H9 (cell line): ENCODE results near the gene LMNTD2. TPM values are rescaled to one million over a fixed set of nuclear protein-coding genes. Genes with fewer than 3 reads are reported as not detected.
A peak's percentile ranks its signal among the peaks of the same experiment; 100 is the strongest.

Source experiments
- DNase-seq: peaks from one replicate; pipeline ENCODE4 v3.0.0-alpha.2; 2017
- H2AFZ ChIP-seq: one replicate; pipeline ENCODE4 v1.6.1; 2013; ENCODE audit warnings: mild to moderate bottlenecking, low read length, control low read depth, moderate library complexity
- H2AK5ac ChIP-seq: 2 replicates; pipeline ENCODE4 v1.6.1; 2013; ENCODE audit warnings: low read length, control low read depth, mixed read lengths; ENCODE audit not compliant: insufficient read length
- H2BK120ac ChIP-seq: one replicate; pipeline ENCODE4 v1.6.1; 2013; ENCODE audit warnings: low read depth, mild to moderate bottlenecking, low read length, control low read depth, inconsistent platforms; ENCODE audit not compliant: poor library complexity, severe bottlenecking
- H2BK12ac ChIP-seq: 2 replicates; pipeline ENCODE4 v1.6.1; 2013; ENCODE audit warnings: low read length, control low read depth, mixed read lengths, low read depth; ENCODE audit not compliant: insufficient read length
- H2BK15ac ChIP-seq: 2 replicates; pipeline ENCODE4 v1.6.1; 2013; ENCODE audit warnings: low read depth, low read length, control low read depth
- H2BK20ac ChIP-seq: one replicate; pipeline ENCODE4 v1.6.1; 2013; ENCODE audit warnings: low read depth, mild to moderate bottlenecking, low read length, control low read depth, inconsistent platforms; ENCODE audit not compliant: poor library complexity, severe bottlenecking
- H2BK5ac ChIP-seq: 2 replicates; pipeline ENCODE4 v1.6.1; 2013; ENCODE audit warnings: low read length, control low read depth, mixed read lengths; ENCODE audit not compliant: insufficient read length
- H3K14ac ChIP-seq: 2 replicates; pipeline ENCODE4 v1.6.1; 2013; ENCODE audit warnings: low read length, control low read depth; ENCODE audit not compliant: insufficient read depth
- H3K18ac ChIP-seq: 2 replicates; pipeline ENCODE4 v1.6.1; 2013; ENCODE audit warnings: low read depth, mild to moderate bottlenecking, mixed read lengths, low read length, control low read depth; ENCODE audit not compliant: insufficient read length
- H3K23ac ChIP-seq: 2 replicates; pipeline ENCODE4 v1.6.1; 2013; ENCODE audit warnings: low read length, control low read depth, mixed read lengths, low read depth; ENCODE audit not compliant: insufficient read length
- H3K23me2 ChIP-seq: 2 replicates; pipeline ENCODE4 v1.6.1; 2013; ENCODE audit warnings: low read depth, mild to moderate bottlenecking, mixed read lengths, low read length, control low read depth; ENCODE audit not compliant: insufficient read length, poor library complexity, severe bottlenecking
- H3K27ac ChIP-seq: 2 replicates; pipeline ENCODE4 v1.5.1; 2013; ENCODE audit warnings: low read length, control low read depth, mixed read lengths, low read depth; ENCODE audit not compliant: insufficient read length
- H3K27me3 ChIP-seq: 2 replicates; pipeline ENCODE4 v1.6.1; 2013; ENCODE audit warnings: low read length, control low read depth, inconsistent platforms; ENCODE audit not compliant: insufficient read depth
- H3K4ac ChIP-seq: 2 replicates; pipeline ENCODE4 v1.6.1; 2013; ENCODE audit warnings: low read depth, mild to moderate bottlenecking, control low read depth, inconsistent platforms, low read length, moderate library complexity
- H3K4me1 ChIP-seq: 2 replicates; pipeline ENCODE4 v1.6.1; 2013; ENCODE audit warnings: low read length, control low read depth, inconsistent platforms; ENCODE audit not compliant: insufficient read depth
- H3K4me2 ChIP-seq: 2 replicates; pipeline ENCODE4 v1.6.1; 2013; ENCODE audit warnings: low read length, control low read depth, mixed read lengths; ENCODE audit not compliant: insufficient read length, insufficient read depth
- H3K56ac ChIP-seq: 2 replicates; pipeline ENCODE4 v1.6.1; 2013; ENCODE audit warnings: low read depth, mild to moderate bottlenecking, mixed read lengths, low read length, control low read depth; ENCODE audit not compliant: insufficient read length
- H3K79me1 ChIP-seq: 2 replicates; pipeline ENCODE4 v1.6.1; 2013; ENCODE audit warnings: low read depth, mild to moderate bottlenecking, moderate library complexity, low read length, control low read depth, inconsistent platforms; ENCODE audit not compliant: insufficient read depth, poor library complexity, severe bottlenecking
- H3K79me2 ChIP-seq: 2 replicates; pipeline ENCODE4 v1.6.1; 2013; ENCODE audit warnings: low read length, control low read depth, inconsistent platforms; ENCODE audit not compliant: insufficient read depth
- H3K9ac ChIP-seq: 2 replicates; pipeline ENCODE4 v1.6.1; 2013; ENCODE audit warnings: low read length, control low read depth, mixed read lengths; ENCODE audit not compliant: insufficient read length; ENCODE audit errors: extremely low read depth
- H3K9me3 ChIP-seq: one replicate; pipeline ENCODE4 v1.6.1; 2013; ENCODE audit warnings: low read depth, low read length, inconsistent platforms; ENCODE audit not compliant: control insufficient read depth
- H3T11ph ChIP-seq: one replicate; pipeline ENCODE4 v1.6.1; 2013; ENCODE audit warnings: mild to moderate bottlenecking, low read length, control low read depth, inconsistent platforms
- H4K20me1 ChIP-seq: one replicate; pipeline ENCODE4 v1.6.1; 2013; ENCODE audit not compliant: control insufficient read depth, insufficient read length, insufficient read depth
- H4K5ac ChIP-seq: 2 replicates; pipeline ENCODE4 v1.6.1; 2013; ENCODE audit warnings: low read depth, mild to moderate bottlenecking, mixed read lengths, low read length, control low read depth; ENCODE audit not compliant: insufficient read length
- H4K8ac ChIP-seq: replicated peaks from 2 replicates; pipeline ENCODE4 v1.6.1; 2013; ENCODE audit warnings: low read length, control low read depth, mixed read lengths, low read depth; ENCODE audit not compliant: insufficient read length
- H4K91ac ChIP-seq: 2 replicates; pipeline ENCODE4 v1.6.1; 2013; ENCODE audit warnings: low read depth, mild to moderate bottlenecking, moderate library complexity, mixed read lengths, low read length, control low read depth; ENCODE audit not compliant: insufficient read length
- H3K27ac Mint-ChIP-seq, 3 experiments: 2 replicates in 2 of 3; 3 replicates in 1 of 3; pipeline ENCODE4 v1.8.0; 2020 to 2021; ENCODE audit warnings: mixed read lengths in 3 of 3, mild to moderate bottlenecking in 1 of 3, moderate library complexity in 1 of 3
- H3K27me3 Mint-ChIP-seq: 2 replicates; pipeline ENCODE4 v1.8.0; 2021; ENCODE audit warnings: low read depth, mild to moderate bottlenecking, moderate library complexity, mixed read lengths
- H3K36me3 Mint-ChIP-seq, 3 experiments: 2 replicates in 2 of 3; 3 replicates in 1 of 3; pipeline ENCODE4 v1.8.0; 2020 to 2021; ENCODE audit warnings: low read depth in 3 of 3, mixed read lengths in 3 of 3; ENCODE audit not compliant: insufficient read depth in 1 of 3
- H3K4me1 Mint-ChIP-seq, 2 experiments: 2 replicates each; pipeline ENCODE4 v1.8.0; 2020; ENCODE audit warnings: mixed read lengths in 2 of 2
- H3K4me3 Mint-ChIP-seq, 2 experiments: 2 replicates in 1 of 2; 3 replicates in 1 of 2; pipeline ENCODE4 v1.8.0; 2020 to 2021; ENCODE audit warnings: mild to moderate bottlenecking in 2 of 2, mixed read lengths in 2 of 2, moderate library complexity in 1 of 2
- H3K9me3 Mint-ChIP-seq, 2 experiments: 2 replicates in 1 of 2; 3 replicates in 1 of 2; pipeline ENCODE4 v1.8.0; 2020; ENCODE audit warnings: mild to moderate bottlenecking in 2 of 2, mixed read lengths in 2 of 2, moderate library complexity in 1 of 2
- CTCF ChIP-seq: fragments of 200-600 bp; sonication (generic); conservative IDR thresholded peaks from 3 replicates; pipeline ENCODE4 v1.8.0; 2021; ENCODE audit warnings: antibody characterized with exemption, mild to moderate bottlenecking
- WGBS: extraction: QIAGEN DNeasy Blood & Tissue Kit; methylation state at CpG from one replicate; pipeline ENCODE4 v1.1.7; 2013; ENCODE audit warnings: missing lambda C conversion rate, low lambda C conversion rate, mixed read lengths; ENCODE audit not compliant: insufficient read length; ENCODE audit errors: extremely low coverage; 5-methylcytosine and 5-hydroxymethylcytosine counted together
- total RNA-seq: library from RNA; stranded (reverse); gene quantifications from 2 replicates; pipeline ENCODE4 v1.2.1, GENCODE V29; 2021

The LMNTD2 gene
- total RNA-seq, 1 experiment from 2014 or later, result 4.7 TPM

DNA sequence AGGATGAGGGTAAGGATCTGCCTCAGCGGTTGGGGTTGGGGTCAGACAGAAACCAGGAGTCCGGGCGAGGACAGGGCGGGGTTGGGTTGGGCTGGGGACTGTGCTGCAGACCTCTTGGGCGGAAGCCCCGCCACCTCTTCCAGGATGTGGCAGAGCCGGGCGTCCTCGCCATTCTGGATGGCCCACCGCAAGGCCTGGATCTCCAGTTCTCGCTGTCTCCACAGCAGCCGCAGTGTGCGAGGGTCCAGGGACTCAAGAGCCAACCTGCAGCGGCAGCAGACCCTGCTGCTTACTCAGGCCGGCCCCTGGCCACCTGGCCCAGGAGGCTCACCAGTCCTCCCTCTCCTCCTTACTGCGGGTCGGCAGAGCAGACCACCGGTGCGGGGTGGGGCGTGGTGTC lies 2.0 kb downstream of the LMNTD2 start:
- H2BK120ac ChIP-seq, result no peak overlapping the region
- H2BK20ac ChIP-seq, result no peak overlapping the region
- DNase-seq, result no peak
- Mint-ChIP-seq H3K27me3 (peaks cover 31% of the 10 kb centered on the region), H3K27ac (peak overlapping the region in 1 of 3 experiments; percentile 79; a peak in 1 of 7 replicates), H3K4me3 (no peak overlapping the region), H3K9me3 (no peaks in the 10 kb centered on the region; a peak in 2 of 5 replicates), H3K36me3 (peaks cover 1 to 2% (median 1%) of the 10 kb centered on the region in 3 experiments; a peak in 5 of 7 replicates), H3K4me1 (peaks cover 7 to 22% of the 10 kb centered on the region in 2 experiments)
- H2BK12ac ChIP-seq, result no peak overlapping the region
- H3K27me3 ChIP-seq, result peaks cover 5% of the 10 kb centered on the region; the same call in 1 of the 2 replicates
- H3K79me2 ChIP-seq, result no peaks in the 10 kb centered on the region
- no peaks in the 10 kb centered on the region for H4K20me1 ChIP-seq
- no peak for TF ChIP-seq CTCF
- H3K14ac ChIP-seq, result no peak overlapping the region
- no peak overlapping the region for H3K4ac ChIP-seq
- no peak overlapping the region for H3K18ac ChIP-seq
- H3K9me3 ChIP-seq, result no peaks in the 10 kb centered on the region
- no peak overlapping the region for H2BK5ac ChIP-seq
- no peaks in the 10 kb centered on the region for H3K79me1 ChIP-seq
- H2BK15ac ChIP-seq, result no peak overlapping the region
- no peak overlapping the region for H3K4me2 ChIP-seq
- no peak overlapping the region for H3K23ac ChIP-seq
- no peak overlapping the region for H3K56ac ChIP-seq
- no peak overlapping the region for H4K5ac ChIP-seq
- no peak overlapping the region for H2AK5ac ChIP-seq
- H4K8ac ChIP-seq, result no peak overlapping the region
- H3K9ac ChIP-seq, result no peak overlapping the region
- H3T11ph ChIP-seq, result no peak overlapping the region
- H2AFZ ChIP-seq, result no peak overlapping the region
- H4K91ac ChIP-seq, result no peak overlapping the region
- no CpG with 5 or more reads among the region's 20 CpGs for WGBS
- H3K23me2 ChIP-seq, result peaks cover 12% of the 10 kb centered on the region
- no peak overlapping the region for H3K27ac ChIP-seq
- H3K4me1 ChIP-seq, result no peaks in the 10 kb centered on the region
